HepG2 (cell line): ENCODE results near the gene SNX30.

Source experiments
- POLR2AphosphoS5 ChIP-seq: IDR thresholded peaks from 2 replicates; pipeline ENCODE4 v1.6.1; 2012; ENCODE audit warnings: low read depth, low read length
- ZNF431 ChIP-seq: sonication (generic); formaldehyde crosslinking; IDR thresholded peaks from 2 replicates; pipeline ENCODE4 v1.9.0; 2022; ENCODE audit warnings: missing genetic modification reagents, low read depth, mild to moderate bottlenecking, borderline replicate concordance

- TF ChIP-seq ZNF431 (CRISPR knock-in tag) (no peak), POLR2AphosphoS5 (no peak)
Measured at GRCh38 chr9:112913326-112913725, 162.8 kb downstream of the SNX30 start.
